ENCODE results near the gene ATXN1. TPM values are rescaled to one million over a fixed set of nuclear protein-coding genes. Genes with fewer than 3 reads are reported as not detected.

Gene ATXN1
- polyA plus RNA-seq, 1 donor (not counting 4 experiments of a cell fraction or from before 2014, with no cell fraction given): 9.7 TPM

DNA sequence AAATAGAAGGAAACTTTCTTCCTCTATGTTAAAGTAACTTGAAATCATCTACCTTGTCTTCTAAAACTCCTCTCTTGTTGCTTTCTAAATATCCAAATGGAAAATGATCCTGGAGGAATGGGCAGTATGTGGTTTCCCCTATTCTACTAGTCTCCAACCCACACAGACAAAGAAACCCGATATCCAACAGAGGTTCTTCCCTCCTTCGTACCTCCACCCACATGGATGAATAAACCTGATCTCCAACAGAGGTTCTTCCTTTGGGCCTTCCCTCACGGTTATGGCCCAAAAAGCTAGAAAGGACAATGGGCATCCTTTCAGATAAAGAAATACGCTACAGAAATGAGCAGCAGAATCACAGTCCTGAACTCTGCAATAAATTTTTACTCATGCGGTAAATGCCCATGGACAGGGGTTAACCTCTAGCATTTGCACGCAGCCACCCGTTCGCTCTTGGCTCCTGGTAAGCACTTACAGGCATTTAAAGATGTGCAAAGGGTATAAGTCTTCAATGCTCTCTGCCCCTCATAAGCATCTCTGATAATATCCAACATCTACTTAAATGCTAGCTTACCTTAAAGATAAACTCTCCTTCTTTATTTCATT is 392.0 kb downstream of the ATXN1 start:
- H3K36me3 ChIP-seq (ENCODE audit: control insufficient read depth in 2 of 2, extremely low read depth in 1 of 2, insufficient read depth in 2 of 2, low read length in 2 of 2): no peaks in the 10 kb centered on the region
- DNase-seq (ENCODE audit: low read depth, low spot score) (no peak), FAIRE-seq (no peak)
- TF ChIP-seq CTCF (optimal IDR thresholded peaks at IDR 0.05 in 1 of 3, IDR thresholded peaks at IDR 0.05 in 1 of 3, conservative IDR thresholded peaks at IDR 0.05 in 1 of 3; ENCODE audit: extremely low read depth in 1 of 3, insufficient read depth in 2 of 3, low read length in 3 of 3): no peak
- no peak overlapping the region for H2AFZ ChIP-seq (ENCODE audit: control insufficient read depth, low read length)
- peaks cover 15% of the 10 kb centered on the region for H3K4me1 ChIP-seq (ENCODE audit: control insufficient read depth, extremely low read depth, insufficient read depth, low read length)
- no peaks in the 10 kb centered on the region for H3K79me2 ChIP-seq (ENCODE audit: control insufficient read depth, insufficient read depth, low read length)
- no peak overlapping the region for H3K9ac ChIP-seq (ENCODE audit: control insufficient read depth, extremely low read depth, insufficient read depth, low read length)
- H3K27me3 ChIP-seq (ENCODE audit: control insufficient read depth, extremely low read depth, insufficient read depth, low read length): no peaks in the 10 kb centered on the region
- no peak overlapping the region for H3K4me3 ChIP-seq (ENCODE audit: control insufficient read depth in 2 of 3, extremely low read depth in 1 of 3, insufficient read depth in 2 of 3, low read depth in 1 of 3, low read length in 3 of 3)
- H3K9me3 ChIP-seq (ENCODE audit: control insufficient read depth, low read depth, low read length): no peaks in the 10 kb centered on the region
- H4K20me1 ChIP-seq (ENCODE audit: control insufficient read depth, extremely low read depth, insufficient read depth, low read length): no peaks in the 10 kb centered on the region
- no peaks in the 10 kb centered on the region for H3K9me1 ChIP-seq (ENCODE audit: control insufficient read depth, extremely low read depth, insufficient read depth, low read length)
- no peak overlapping the region for H3K4me2 ChIP-seq (ENCODE audit: control insufficient read depth, extremely low read depth, insufficient read depth, low read depth, low read length)
- no peak overlapping the region for H3K27ac ChIP-seq (ENCODE audit: control insufficient read depth, insufficient read depth, low read length)
- dilution Hi-C loops (cut with MboI; ENCODE audit: extremely low pct_ligation_motif_present, low sequenced_read_pairs): no loop called here

DNA sequence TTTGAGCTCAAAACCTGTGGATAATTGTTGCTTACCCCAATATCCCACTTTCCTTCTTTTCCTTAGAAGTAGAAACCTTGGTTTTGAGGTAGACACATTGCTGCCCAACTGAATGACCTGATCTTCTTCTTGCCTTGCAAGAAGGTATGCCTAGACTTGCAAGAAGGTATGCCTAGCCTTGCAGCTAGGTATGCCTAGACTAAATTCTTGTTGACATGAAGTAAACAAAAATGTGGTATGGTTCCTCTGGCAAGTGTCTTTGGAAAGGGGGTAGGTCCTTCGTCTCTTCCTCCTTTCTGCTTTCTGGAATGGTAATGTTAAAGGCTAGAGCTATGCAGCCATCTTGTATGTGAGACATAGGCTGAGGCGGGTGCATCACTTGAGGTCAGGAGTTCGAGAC is 393.7 kb downstream of the ATXN1 start:
- H3K36me3 ChIP-seq (ENCODE audit: control insufficient read depth in 2 of 2, extremely low read depth in 1 of 2, insufficient read depth in 2 of 2, low read length in 2 of 2): no peaks in the 10 kb centered on the region
- no peaks in the 10 kb centered on the region for H3K9me1 ChIP-seq (ENCODE audit: control insufficient read depth, extremely low read depth, insufficient read depth, low read length)
- H3K79me2 ChIP-seq (ENCODE audit: control insufficient read depth, insufficient read depth, low read length): no peaks in the 10 kb centered on the region
- H3K4me2 ChIP-seq (ENCODE audit: control insufficient read depth, extremely low read depth, insufficient read depth, low read depth, low read length): peak overlapping the region; percentile 35
- H3K4me3 ChIP-seq (ENCODE audit: control insufficient read depth in 2 of 3, extremely low read depth in 1 of 3, insufficient read depth in 2 of 3, low read depth in 1 of 3, low read length in 3 of 3): no peak overlapping the region
- FAIRE-seq (peak; percentile 74), DNase-seq (ENCODE audit: low read depth, low spot score) (no peak)
- H3K9me3 ChIP-seq (ENCODE audit: control insufficient read depth, low read depth, low read length): no peaks in the 10 kb centered on the region
- H3K4me1 ChIP-seq (ENCODE audit: control insufficient read depth, extremely low read depth, insufficient read depth, low read length): peaks cover 15% of the 10 kb centered on the region
- peak overlapping the region; percentile 4 for H2AFZ ChIP-seq (ENCODE audit: control insufficient read depth, low read length)
- dilution Hi-C loops (cut with MboI; ENCODE audit: extremely low pct_ligation_motif_present, low sequenced_read_pairs): no loop called here
- H3K27me3 ChIP-seq (ENCODE audit: control insufficient read depth, extremely low read depth, insufficient read depth, low read length): no peaks in the 10 kb centered on the region
- no peaks in the 10 kb centered on the region for H4K20me1 ChIP-seq (ENCODE audit: control insufficient read depth, extremely low read depth, insufficient read depth, low read length)
- H3K27ac ChIP-seq (ENCODE audit: control insufficient read depth, insufficient read depth, low read length): no peak overlapping the region
- no peak for TF ChIP-seq EZH2 (IDR thresholded peaks at IDR 0.05; ENCODE audit: low read length)
- no peak overlapping the region for H3K9ac ChIP-seq (ENCODE audit: control insufficient read depth, extremely low read depth, insufficient read depth, low read length)

GRCh38 chr6:16363749-16364148 is 397.5 kb downstream of the ATXN1 start:
- dilution Hi-C loops (cut with MboI; ENCODE audit: extremely low pct_ligation_motif_present, low sequenced_read_pairs): no loop called here
- DNase-seq (ENCODE audit: low read depth, low spot score) (no peak), FAIRE-seq (no peak)

More at GRCh38 chr6:16363749-16364148, 397.5 kb downstream of the ATXN1 start:
- Histone ChIP-seq H3K9ac (ENCODE audit: control insufficient read depth, extremely low read depth, insufficient read depth, low read length) (no peak overlapping the region), H3K36me3 (ENCODE audit: control insufficient read depth in 2 of 2, extremely low read depth in 1 of 2, insufficient read depth in 2 of 2, low read length in 2 of 2) (peaks cover 0 to 4% of the 10 kb centered on the region in 2 experiments), H3K4me2 (ENCODE audit: control insufficient read depth, extremely low read depth, insufficient read depth, low read depth, low read length) (no peak overlapping the region), H4K20me1 (ENCODE audit: control insufficient read depth, extremely low read depth, insufficient read depth, low read length) (no peaks in the 10 kb centered on the region), H3K4me1 (ENCODE audit: control insufficient read depth, extremely low read depth, insufficient read depth, low read length) (peaks cover 15% of the 10 kb centered on the region), H3K9me1 (ENCODE audit: control insufficient read depth, extremely low read depth, insufficient read depth, low read length) (no peaks in the 10 kb centered on the region), H3K4me3 (ENCODE audit: control insufficient read depth in 2 of 3, extremely low read depth in 1 of 3, insufficient read depth in 2 of 3, low read depth in 1 of 3, low read length in 3 of 3) (no peak overlapping the region), H2AFZ (ENCODE audit: control insufficient read depth, low read length) (no peak overlapping the region), H3K9me3 (ENCODE audit: control insufficient read depth, low read depth, low read length) (no peaks in the 10 kb centered on the region), H3K27ac (ENCODE audit: control insufficient read depth, insufficient read depth, low read length) (no peak overlapping the region), H3K27me3 (ENCODE audit: control insufficient read depth, extremely low read depth, insufficient read depth, low read length) (no peaks in the 10 kb centered on the region), H3K79me2 (ENCODE audit: control insufficient read depth, insufficient read depth, low read length) (no peaks in the 10 kb centered on the region)
- TF ChIP-seq EZH2 (IDR thresholded peaks at IDR 0.05; ENCODE audit: low read length) (no peak), CTCF (optimal IDR thresholded peaks at IDR 0.05 in 1 of 3, IDR thresholded peaks at IDR 0.05 in 1 of 3, conservative IDR thresholded peaks at IDR 0.05 in 1 of 3; ENCODE audit: extremely low read depth in 1 of 3, insufficient read depth in 2 of 3, low read length in 3 of 3) (no peak)

Data from keratinocyte (primary cell).